A172 (cell line): Measurements from ENCODE around the gene DBR1. TPM values are rescaled to one million over a fixed set of nuclear protein-coding genes. Genes with fewer than 3 reads are reported as not detected.

Source experiments
- DNase-seq: peaks from one replicate; pipeline ENCODE4 v3.0.0-alpha.2; 2015; ENCODE audit warnings: low spot score
- total RNA-seq: library from RNA; depleted of rRNA; stranded (reverse); fragments of >200 nt; shearing (Covaris generic); gene quantifications from 2 replicates; pipeline ENCODE4 v1.2.3, GENCODE V29; 2014; rRNA removed

The DBR1 gene
- total RNA-seq = 32.2 and 42.6 TPM in 2 replicates

- DNase-seq = peak; percentile 83
Observed at GRCh38 chr3:138174421-138175131, at the start of gene DBR1. Gene DBR1 (minus strand): TSS chr3:138174921. CDS start chr3:138174795, 126 bp downstream.

- DNase-seq = no peak
Observed at GRCh38 chr3:138222942-138223287, 48.2 kb upstream of the DBR1 start.

- DNase-seq = no peak
Observed at GRCh38 chr3:138222131-138222941, 47.6 kb upstream of the DBR1 start.

- DNase-seq = no peak
Observed at GRCh38 chr3:138220788-138221187, 46.1 kb upstream of the DBR1 start.

GRCh38 chr3:138220242-138220641 is 45.5 kb upstream of the DBR1 start:
- no peak for DNase-seq

GRCh38 chr3:138219255-138219654 is 44.5 kb upstream of the DBR1 start:
- DNase-seq = no peak

GRCh38 chr3:138213398-138214085 is 38.8 kb upstream of the DBR1 start:
- no peak for DNase-seq

GRCh38 chr3:138210528-138210927 is 35.8 kb upstream of the DBR1 start:
- DNase-seq = no peak

GRCh38 chr3:138206196-138206595 is 31.5 kb upstream of the DBR1 start:
- DNase-seq = no peak

- no peak for DNase-seq
Observed at GRCh38 chr3:138205527-138205926, 30.8 kb upstream of the DBR1 start.

- DNase-seq = no peak
Observed at GRCh38 chr3:138203938-138204337, 29.2 kb upstream of the DBR1 start.

GRCh38 chr3:138202945-138203701 is 28.4 kb upstream of the DBR1 start:
- no peak for DNase-seq

- no peak for DNase-seq
Observed at GRCh38 chr3:138200424-138200823, 25.7 kb upstream of the DBR1 start.

- no peak for DNase-seq
Observed at GRCh38 chr3:138199851-138200250, 25.1 kb upstream of the DBR1 start.

GRCh38 chr3:138197524-138197923 is 22.8 kb upstream of the DBR1 start:
- no peak for DNase-seq

GRCh38 chr3:138197058-138197457 is 22.3 kb upstream of the DBR1 start:
- DNase-seq = peak; percentile 33

- DNase-seq = no peak
Observed at GRCh38 chr3:138196023-138196422, 21.3 kb upstream of the DBR1 start.

- DNase-seq = no peak
Observed at GRCh38 chr3:138195481-138195880, 20.8 kb upstream of the DBR1 start.

- peak; percentile 46 for DNase-seq
Observed at GRCh38 chr3:138188013-138188730, 13.5 kb upstream of the DBR1 start.

GRCh38 chr3:138187296-138188012 is 12.7 kb upstream of the DBR1 start, which contains the start of gene ARMC8:
Gene ARMC8 (plus strand): TSS chr3:138187301. CDS start chr3:138187555, 254 bp downstream.
- peak; percentile 84 for DNase-seq
